Rectal smooth muscle tissue (tissue), 1 donor: ENCODE results near the gene BTNL8.
"Not testable (repeated sequence)": the region's sequence is repeated elsewhere in the genome, so short reads cannot be mapped to it uniquely, and the experiment has no call there.

ENCODE experiments used
- H3K27ac ChIP-seq: one replicate; pipeline ENCODE4 v1.7.0; 2013; ENCODE audit warnings: low read depth, low read length, inconsistent platforms
- H3K27me3 ChIP-seq: one replicate; pipeline ENCODE4 v1.7.0; 2013; ENCODE audit warnings: low read length; ENCODE audit not compliant: control insufficient read depth, insufficient read depth
- H3K36me3 ChIP-seq: one replicate; pipeline ENCODE4 v1.7.0; 2013; ENCODE audit warnings: low read length; ENCODE audit not compliant: control insufficient read depth, insufficient read depth
- H3K4me1 ChIP-seq: one replicate; pipeline ENCODE4 v1.7.0; 2013; ENCODE audit warnings: low read length; ENCODE audit not compliant: control insufficient read depth, insufficient read depth
- H3K4me3 ChIP-seq: one replicate; pipeline ENCODE4 v1.7.0; 2013; ENCODE audit warnings: low read length
- H3K9ac ChIP-seq: one replicate; pipeline ENCODE4 v1.7.0; 2013; ENCODE audit warnings: low read length

Gene BTNL8

GRCh38 chr5:180895330-180895729 is 3.6 kb upstream of the BTNL8 start:
- H3K27ac ChIP-seq, H3K9ac ChIP-seq, H3K27me3 ChIP-seq, H3K4me3 ChIP-seq, H3K4me1 ChIP-seq, H3K36me3 ChIP-seq: not testable (repeated sequence)

GRCh38 chr5:180900178-180900577 is 1.2 kb downstream of the BTNL8 start:
- peak overlapping the region; percentile 52 for H3K4me3 ChIP-seq
- no peaks in the 10 kb centered on the region for H3K27me3 ChIP-seq
- no peaks in the 10 kb centered on the region for H3K36me3 ChIP-seq
- H3K4me1 ChIP-seq = no peaks in the 10 kb centered on the region
- H3K27ac ChIP-seq = no peak overlapping the region
- no peak overlapping the region for H3K9ac ChIP-seq

GRCh38 chr5:180901319-180902009 is 2.5 kb downstream of the BTNL8 start:
- H3K27ac ChIP-seq = no peak overlapping the region
- no peak overlapping the region for H3K4me3 ChIP-seq
- no peaks in the 10 kb centered on the region for H3K36me3 ChIP-seq
- H3K27me3 ChIP-seq = no peaks in the 10 kb centered on the region
- H3K9ac ChIP-seq = no peak overlapping the region
- H3K4me1 ChIP-seq = no peaks in the 10 kb centered on the region

- no peaks in the 10 kb centered on the region for H3K4me1 ChIP-seq
- H3K9ac ChIP-seq = no peak overlapping the region
- H3K4me3 ChIP-seq = no peak overlapping the region
- no peak overlapping the region for H3K27ac ChIP-seq
- H3K27me3 ChIP-seq = no peaks in the 10 kb centered on the region
- no peaks in the 10 kb centered on the region for H3K36me3 ChIP-seq
These were observed 9.4 kb downstream of the BTNL8 start for GRCh38 chr5:180908400-180908799.

GRCh38 chr5:180908998-180909731 is 10.2 kb downstream of the BTNL8 start:
- no peak overlapping the region for H3K4me3 ChIP-seq
- no peaks in the 10 kb centered on the region for H3K36me3 ChIP-seq
- H3K27ac ChIP-seq = no peak overlapping the region
- H3K9ac ChIP-seq = no peak overlapping the region
- no peaks in the 10 kb centered on the region for H3K4me1 ChIP-seq
- no peaks in the 10 kb centered on the region for H3K27me3 ChIP-seq

- Histone ChIP-seq H3K27ac (no peak overlapping the region), H3K36me3 (no peaks in the 10 kb centered on the region)
These were observed 10.8 kb downstream of the BTNL8 start for GRCh38 chr5:180909782-180910181.

GRCh38 chr5:180910182-180910581 is 11.2 kb downstream of the BTNL8 start:
- H3K4me1 ChIP-seq = no peaks in the 10 kb centered on the region
- H3K27ac ChIP-seq = no peak overlapping the region
- H3K4me3 ChIP-seq = no peak overlapping the region
- H3K27me3 ChIP-seq = no peaks in the 10 kb centered on the region
- no peak overlapping the region for H3K9ac ChIP-seq
- H3K36me3 ChIP-seq = no peaks in the 10 kb centered on the region

More at GRCh38 chr5:180909782-180910181, 10.8 kb downstream of the BTNL8 start:
- no peak overlapping the region for H3K4me3 ChIP-seq
- no peak overlapping the region for H3K9ac ChIP-seq
- no peaks in the 10 kb centered on the region for H3K27me3 ChIP-seq
- H3K4me1 ChIP-seq = no peaks in the 10 kb centered on the region

GRCh38 chr5:180910735-180911134 is 11.8 kb downstream of the BTNL8 start:
- no peak overlapping the region for H3K27ac ChIP-seq

GRCh38 chr5:180914646-180915045 is 15.7 kb downstream of the BTNL8 start:
- Histone ChIP-seq H3K27ac (no peak overlapping the region), H3K4me1 (no peaks in the 10 kb centered on the region), H3K27me3 (no peaks in the 10 kb centered on the region), H3K36me3 (no peaks in the 10 kb centered on the region), H3K9ac (no peak overlapping the region), H3K4me3 (no peak overlapping the region)

More at GRCh38 chr5:180910735-180911134, 11.8 kb downstream of the BTNL8 start:
- H3K9ac ChIP-seq = no peak overlapping the region
- H3K4me1 ChIP-seq = no peaks in the 10 kb centered on the region
- H3K27me3 ChIP-seq = no peaks in the 10 kb centered on the region
- no peaks in the 10 kb centered on the region for H3K36me3 ChIP-seq
- no peak overlapping the region for H3K4me3 ChIP-seq

GRCh38 chr5:180915924-180916323 is 17.0 kb downstream of the BTNL8 start:
- H3K36me3 ChIP-seq = no peaks in the 10 kb centered on the region
- H3K4me3 ChIP-seq = no peak overlapping the region
- no peaks in the 10 kb centered on the region for H3K27me3 ChIP-seq
- H3K27ac ChIP-seq = no peak overlapping the region
- H3K9ac ChIP-seq = no peak overlapping the region
- H3K4me1 ChIP-seq = no peaks in the 10 kb centered on the region

- no peak overlapping the region for H3K4me3 ChIP-seq
- H3K27ac ChIP-seq = no peak overlapping the region
These were observed 19.4 kb downstream of the BTNL8 start for GRCh38 chr5:180918380-180918779.

GRCh38 chr5:180920710-180921109 is 21.8 kb downstream of the BTNL8 start:
- Histone ChIP-seq H3K36me3 (no peaks in the 10 kb centered on the region), H3K4me3 (no peak overlapping the region), H3K4me1 (no peaks in the 10 kb centered on the region), H3K27ac (no peak overlapping the region), H3K27me3 (no peaks in the 10 kb centered on the region), H3K9ac (no peak overlapping the region)

More at GRCh38 chr5:180918380-180918779, 19.4 kb downstream of the BTNL8 start:
- Histone ChIP-seq H3K27me3 (no peaks in the 10 kb centered on the region), H3K36me3 (no peaks in the 10 kb centered on the region), H3K9ac (no peak overlapping the region), H3K4me1 (no peaks in the 10 kb centered on the region)

GRCh38 chr5:180922932-180923331 is 24.0 kb downstream of the BTNL8 start:
- H3K4me3 ChIP-seq = no peak overlapping the region
- H3K36me3 ChIP-seq = no peaks in the 10 kb centered on the region
- H3K27ac ChIP-seq = no peak overlapping the region
- H3K4me1 ChIP-seq = no peaks in the 10 kb centered on the region
- H3K27me3 ChIP-seq = no peaks in the 10 kb centered on the region
- no peak overlapping the region for H3K9ac ChIP-seq
